Cardiac muscle cell (in vitro differentiated cells and primary cell): ENCODE measurements around the gene C11orf97. TPM values are rescaled to one million over a fixed set of nuclear protein-coding genes. Genes with fewer than 3 reads are reported as not detected.
A peak's percentile ranks its signal among the peaks of the same experiment; 100 is the strongest.
"Not testable (repeated sequence)": the region's sequence is repeated elsewhere in the genome, so short reads cannot be mapped to it uniquely, and the experiment has no call there.

Source experiments
- DNase-seq, 2 donors: peaks; one replicate each; pipeline versions ENCODE4 v3.0.0 to v3.0.0-alpha.2; 2010 to 2017; ENCODE audit warnings: low read depth in 1 of 2, low spot score in 1 of 2
- H3K27ac ChIP-seq: fragments of 200-600 bp; sonication (generic); 2 replicates; pipeline ENCODE4 v1.5.1; 2016
- H3K27me3 ChIP-seq: fragments of 200-600 bp; sonication (generic); 2 replicates; pipeline ENCODE4 v1.6.0; 2016; ENCODE audit warnings: control low read depth
- H3K36me3 ChIP-seq: fragments of 200-600 bp; sonication (generic); 2 replicates; pipeline ENCODE4 v1.5.1; 2016; ENCODE audit warnings: control low read depth
- H3K4me1 ChIP-seq: fragments of 200-600 bp; sonication (generic); 2 replicates; pipeline ENCODE4 v1.8.1; 2017; ENCODE audit warnings: low read depth, mild to moderate bottlenecking, mixed run types
- H3K4me3 ChIP-seq: fragments of 200-600 bp; sonication (generic); 2 replicates; pipeline ENCODE4 v1.5.1; 2016; ENCODE audit warnings: mild to moderate bottlenecking
- H3K9me3 ChIP-seq: fragments of 200-600 bp; sonication (generic); 2 replicates; pipeline ENCODE4 v1.5.1; 2017; ENCODE audit warnings: low read depth, mild to moderate bottlenecking, control low read depth
- polyA plus RNA-seq: library from polyadenylated mRNA; unstranded; fragments of >200 nt; fragmentation: Nextera tagmentation; extraction: Ambion mirVana; gene quantifications from 2 replicates; pipeline ENCODE4 v1.2.1, GENCODE V29; 2016
- total RNA-seq: library from RNA; depleted of rRNA; stranded (reverse); fragments of >200 nt; gene quantifications from 2 replicates; pipeline ENCODE4 v1.2.3, GENCODE V29; 2016
- TF ChIP-seq, protein P1 (sequence below): IDR thresholded peaks from 2 replicates; pipeline ENCODE4 v1.5.1; 2012; ENCODE audit warnings: low read depth, mild to moderate bottlenecking, low read length

The C11orf97 gene
- total and polyA plus RNA-seq, 2 experiments from 2014 or later: not detected

DNA sequence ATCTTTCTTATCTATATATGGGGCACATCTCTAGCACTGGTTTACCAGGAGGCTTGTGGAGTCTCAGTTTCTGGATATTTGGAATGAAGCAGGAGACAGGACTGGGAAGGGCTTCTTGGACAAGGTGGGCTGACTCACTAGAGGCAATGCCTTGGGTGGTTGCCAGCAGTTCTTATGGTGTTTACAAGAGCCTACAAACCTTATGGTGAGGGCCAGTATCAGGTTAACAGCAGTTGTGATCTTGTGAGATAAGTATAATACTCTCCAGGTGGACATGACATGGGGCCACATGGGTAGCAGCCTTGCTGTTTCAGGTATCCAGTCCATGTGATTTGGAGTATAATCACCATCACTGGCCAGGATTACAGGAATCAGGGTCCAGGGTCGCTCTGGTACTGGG lies 41.7 kb downstream of the C11orf97 start:
- Histone ChIP-seq H3K36me3 (no peaks in the 10 kb centered on the region), H3K4me3 (no peak overlapping the region), H3K9me3 (no peaks in the 10 kb centered on the region), H3K4me1 (no peaks in the 10 kb centered on the region), H3K27me3 (no peaks in the 10 kb centered on the region), H3K27ac (no peak overlapping the region)
- peak in 1 of 2 donors; percentile 46 for DNase-seq
- TF ChIP-seq, protein P1, sequence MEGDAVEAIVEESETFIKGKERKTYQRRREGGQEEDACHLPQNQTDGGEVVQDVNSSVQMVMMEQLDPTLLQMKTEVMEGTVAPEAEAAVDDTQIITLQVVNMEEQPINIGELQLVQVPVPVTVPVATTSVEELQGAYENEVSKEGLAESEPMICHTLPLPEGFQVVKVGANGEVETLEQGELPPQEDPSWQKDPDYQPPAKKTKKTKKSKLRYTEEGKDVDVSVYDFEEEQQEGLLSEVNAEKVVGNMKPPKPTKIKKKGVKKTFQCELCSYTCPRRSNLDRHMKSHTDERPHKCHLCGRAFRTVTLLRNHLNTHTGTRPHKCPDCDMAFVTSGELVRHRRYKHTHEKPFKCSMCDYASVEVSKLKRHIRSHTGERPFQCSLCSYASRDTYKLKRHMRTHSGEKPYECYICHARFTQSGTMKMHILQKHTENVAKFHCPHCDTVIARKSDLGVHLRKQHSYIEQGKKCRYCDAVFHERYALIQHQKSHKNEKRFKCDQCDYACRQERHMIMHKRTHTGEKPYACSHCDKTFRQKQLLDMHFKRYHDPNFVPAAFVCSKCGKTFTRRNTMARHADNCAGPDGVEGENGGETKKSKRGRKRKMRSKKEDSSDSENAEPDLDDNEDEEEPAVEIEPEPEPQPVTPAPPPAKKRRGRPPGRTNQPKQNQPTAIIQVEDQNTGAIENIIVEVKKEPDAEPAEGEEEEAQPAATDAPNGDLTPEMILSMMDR: no peak

DNA sequence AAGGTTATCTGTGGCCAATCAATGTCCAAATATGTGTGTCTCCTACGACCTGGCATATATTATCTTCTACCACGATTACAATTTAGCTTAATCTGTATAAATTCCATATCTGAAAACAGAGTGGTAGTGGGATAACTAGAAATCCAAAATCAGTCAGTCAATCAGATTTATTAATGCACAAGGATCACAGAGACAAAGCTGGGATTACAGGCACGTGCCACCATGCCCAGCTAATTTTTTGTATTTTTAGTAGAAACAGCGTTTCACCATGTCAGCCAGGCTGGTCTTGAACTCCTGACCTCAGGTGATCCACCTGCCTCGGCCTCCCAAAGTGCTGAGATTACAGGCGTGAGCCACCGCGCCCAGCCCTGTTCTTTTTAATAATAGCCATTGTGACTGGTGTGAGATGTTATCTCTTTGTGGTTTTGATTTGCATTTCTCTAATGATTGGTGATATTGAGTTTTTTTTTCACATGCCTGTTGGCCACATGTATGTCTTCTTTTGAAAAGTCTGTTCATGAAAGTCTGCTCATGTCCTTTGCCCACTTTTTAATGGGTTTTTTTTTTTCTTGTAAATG lies 43.6 kb downstream of the C11orf97 start:
- not testable (repeated sequence) for H3K4me3 ChIP-seq, H3K27ac ChIP-seq, H3K27me3 ChIP-seq, H3K4me1 ChIP-seq, H3K9me3 ChIP-seq, DNase-seq, H3K36me3 ChIP-seq

DNA sequence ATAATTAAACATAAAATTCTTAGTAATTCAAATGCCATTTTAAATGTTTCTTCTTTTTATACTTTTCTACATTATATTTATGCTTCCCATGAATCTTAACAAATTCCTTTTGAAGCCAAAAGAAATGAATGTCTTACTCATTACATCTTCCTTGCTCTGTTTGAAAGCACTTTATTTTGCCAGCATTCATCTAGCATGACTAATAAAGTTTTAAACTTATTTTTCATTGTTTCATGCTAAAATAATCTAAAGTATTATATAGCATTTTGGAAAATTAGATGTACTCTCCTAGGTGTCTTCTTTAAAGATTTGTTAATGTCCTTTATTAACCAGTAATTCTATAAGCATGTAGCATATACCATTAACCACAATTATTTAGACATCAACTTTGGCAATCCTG lies 45.2 kb downstream of the C11orf97 start:
- DNase-seq: no peak

DNA sequence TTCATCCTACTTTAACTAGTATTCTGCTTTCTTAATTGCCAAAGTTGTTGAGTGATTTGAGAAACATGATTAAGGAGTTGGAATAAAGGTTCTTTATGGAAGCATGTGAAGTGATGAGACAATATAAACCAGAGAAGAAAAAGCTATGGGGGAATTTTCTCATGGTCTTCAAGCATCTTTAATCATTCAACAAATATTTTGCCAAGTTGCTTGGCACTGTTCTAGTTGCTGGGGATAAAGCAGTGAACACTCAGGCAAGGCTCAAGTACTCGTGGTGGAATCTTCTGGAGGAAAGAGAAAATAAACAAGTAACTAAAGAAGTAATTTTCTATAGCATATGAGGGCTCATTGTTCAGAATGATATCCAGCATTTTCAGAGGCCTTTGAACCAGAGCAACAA lies 45.7 kb downstream of the C11orf97 start:
- TF ChIP-seq, protein P1: no peak
- Histone ChIP-seq H3K4me3 (no peak overlapping the region), H3K9me3 (no peaks in the 10 kb centered on the region), H3K27ac (no peak overlapping the region), H3K27me3 (no peaks in the 10 kb centered on the region), H3K4me1 (peaks cover 11% of the 10 kb centered on the region), H3K36me3 (no peaks in the 10 kb centered on the region)
- DNase-seq: no peak

More for the DNA sequence above, 45.2 kb downstream of the C11orf97 start:
- Histone ChIP-seq H3K27me3 (no peaks in the 10 kb centered on the region), H3K27ac (no peak overlapping the region), H3K4me3 (no peak overlapping the region), H3K36me3 (no peaks in the 10 kb centered on the region), H3K9me3 (no peaks in the 10 kb centered on the region), H3K4me1 (peaks cover 6% of the 10 kb centered on the region)
- TF ChIP-seq, protein P1: no peak

DNA sequence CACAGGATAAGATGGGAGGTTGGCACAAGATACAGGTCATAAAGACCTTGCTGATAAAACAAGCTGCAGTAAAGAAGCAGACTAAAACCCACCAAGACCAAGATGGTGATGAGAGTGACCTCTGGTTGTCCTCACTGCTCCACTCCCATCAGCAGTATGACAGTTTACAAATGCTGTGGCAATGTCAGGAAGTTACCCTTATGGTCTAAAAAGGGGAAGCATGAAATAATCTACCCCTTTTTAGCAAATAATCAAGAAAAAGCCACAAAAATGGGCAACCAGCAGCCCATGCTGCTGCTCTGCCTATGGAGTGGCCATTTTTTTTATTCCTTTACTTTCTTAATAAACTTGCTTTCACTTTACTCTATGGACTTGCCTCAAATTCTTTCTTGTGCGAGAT lies 46.2 kb downstream of the C11orf97 start:
- Histone ChIP-seq H3K36me3 (no peaks in the 10 kb centered on the region), H3K4me3 (no peak overlapping the region), H3K4me1 (peaks cover 15% of the 10 kb centered on the region), H3K27me3 (no peaks in the 10 kb centered on the region), H3K9me3 (no peaks in the 10 kb centered on the region), H3K27ac (no peak overlapping the region)
- TF ChIP-seq, protein P1: no peak
- DNase-seq: no peak

DNA sequence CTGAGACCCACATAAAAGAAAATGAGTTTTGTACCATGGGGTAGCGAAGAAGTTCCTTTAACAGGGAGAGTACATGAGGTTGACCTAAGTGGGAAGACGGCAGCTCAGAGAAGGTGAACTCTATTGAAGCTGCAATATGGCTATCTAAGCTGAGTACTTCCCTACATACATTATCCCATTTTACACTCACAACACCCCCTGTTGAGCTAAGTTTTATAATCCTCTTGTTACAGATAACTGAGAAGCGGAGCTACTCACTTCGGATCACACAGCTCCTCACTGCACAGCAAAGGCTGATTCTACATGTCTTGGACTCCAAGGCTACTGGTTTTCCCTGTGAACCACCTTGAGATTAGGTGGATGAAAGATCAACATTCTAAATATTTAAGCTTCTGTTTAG lies 46.7 kb downstream of the C11orf97 start:
- TF ChIP-seq, protein P1: no peak
- H3K9me3 ChIP-seq: no peaks in the 10 kb centered on the region
- H3K27ac ChIP-seq: no peak overlapping the region
- no peak for DNase-seq
- no peaks in the 10 kb centered on the region for H3K27me3 ChIP-seq
- H3K4me1 ChIP-seq: peaks cover 20% of the 10 kb centered on the region
- no peak overlapping the region for H3K4me3 ChIP-seq
- no peaks in the 10 kb centered on the region for H3K36me3 ChIP-seq
